Measurements from ENCODE around the gene GSS.

GRCh38 chr20:34995696-34996095, 40.1 kb upstream of the GSS start:
- TF ChIP-seq POLR2A (IDR thresholded peaks at IDR 0.05): no peak
- TF ChIP-seq CTCF (IDR thresholded peaks at IDR 0.05): no peak
- TF ChIP-seq POLR2AphosphoS5 (IDR thresholded peaks at IDR 0.05; ENCODE audit: insufficient read depth in 1 of 2, low read depth in 1 of 2): no peak
